Thyroid gland (tissue), 4 donors: Measurements from ENCODE around the gene CYP3A7. TPM values are rescaled to one million over a fixed set of nuclear protein-coding genes. Genes with fewer than 3 reads are reported as not detected.
"Not testable (repeated sequence)": the region's sequence is repeated elsewhere in the genome, so short reads cannot be mapped to it uniquely, and the experiment has no call there.

ENCODE experiments used
- DNase-seq, 2 donors: peaks; one replicate each; pipeline ENCODE4 v3.0.0-alpha.2; 2019
- H3K27ac ChIP-seq, 3 donors: fragments of 200-600 bp; sonication (generic); 1 replicate in 2 of 3; 2 replicates in 1 of 3; pipeline ENCODE4 v1.5.1; 2016 to 2019; ENCODE audit warnings: mild to moderate bottlenecking in 1 of 3, moderate library complexity in 1 of 3
- H3K27me3 ChIP-seq: fragments of 200-600 bp; sonication (generic); one replicate; pipeline ENCODE4 v1.5.1; 2019
- H3K36me3 ChIP-seq, 2 donors: fragments of 200-600 bp; sonication (generic); one replicate each; pipeline ENCODE4 v1.5.1; 2016 to 2019
- H3K4me1 ChIP-seq, 2 donors: fragments of 200-600 bp; sonication (generic); one replicate each; pipeline ENCODE4 v1.5.1; 2017 to 2019
- H3K4me3 ChIP-seq, 3 donors: fragments of 200-600 bp; sonication (generic); replicated peaks in 1 of 3; 1 replicate in 2 of 3; 2 replicates in 1 of 3; pipeline ENCODE4 v1.5.1; 2016; ENCODE audit warnings: mild to moderate bottlenecking in 1 of 3
- H3K9me3 ChIP-seq: fragments of 200-600 bp; sonication (generic); one replicate; pipeline ENCODE4 v1.5.1; 2017
- POLR2A ChIP-seq, 2 donors: fragments of 450-650 bp; IDR thresholded peaks; one replicate each; pipeline ENCODE4 v1.6.1; 2017; ENCODE audit warnings: antibody characterized with exemption in 2 of 2, mild to moderate bottlenecking in 2 of 2, moderate library complexity in 1 of 2
- WGBS, 2 donors: methylation state at CpG; one replicate each; pipeline ENCODE4 v1.1.5; 2017; 5-methylcytosine and 5-hydroxymethylcytosine counted together
- intact Hi-C: fragments of 100-400 bp; cut with DNase I; formaldehyde crosslinking; loops from one replicate; pipeline ENCODE4 v1.15.1; 2023
- total RNA-seq, 4 donors: library from RNA; depleted of rRNA; stranded (reverse); fragments of >200 nt; gene quantifications; one replicate each; pipeline ENCODE4 v1.2.3, GENCODE V29; 2016
- TF ChIP-seq, protein P1 (sequence below), 6 experiments: fragments of 200-600 bp in 3 of 6; fragments of 450-650 bp in 3 of 6; sonication (generic) in 3 of 6; IDR thresholded peaks; one replicate each; pipeline ENCODE4 v1.5.1; 2016 to 2019; ENCODE audit warnings: antibody characterized with exemption in 6 of 6, mild to moderate bottlenecking in 2 of 6, inconsistent platforms in 1 of 6, moderate library complexity in 1 of 6

The CYP3A7 gene
- total RNA-seq, 4 donors from 2014 or later, result not detected

DNA sequence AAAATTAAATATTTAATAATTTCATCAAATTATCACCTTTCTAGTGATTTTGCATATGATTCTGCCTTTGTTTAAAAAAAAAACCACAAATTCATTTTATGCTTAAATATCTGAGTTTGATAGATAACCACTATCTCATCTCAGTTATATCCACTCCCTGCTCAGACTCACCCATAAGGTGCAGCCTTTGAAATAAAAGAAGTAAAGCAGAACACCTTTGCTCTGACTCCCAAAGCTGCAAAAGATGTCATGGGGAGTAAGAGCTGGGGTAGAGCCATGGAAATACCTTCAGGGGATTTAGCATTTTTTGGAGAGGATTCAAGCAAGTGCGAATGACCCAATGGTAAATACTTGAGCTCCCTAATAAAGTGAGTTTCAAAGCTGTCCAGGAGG is 40.1 kb downstream of the CYP3A7 start:
- 80 to 91% methylated on average over 1 of the region's 1 CpG for WGBS, 2 donors
- Histone ChIP-seq H3K4me1 (peaks cover 0 to 3% of the 10 kb centered on the region in 2 donors), H3K4me3 (no peak overlapping the region), H3K9me3 (no peaks in the 10 kb centered on the region), H3K36me3 (no peaks in the 10 kb centered on the region), H3K27me3 (no peaks in the 10 kb centered on the region), H3K27ac (no peak overlapping the region)
- intact Hi-C loops, result no loop called here
- DNase-seq, result no peak
- no peak for TF ChIP-seq POLR2A (IDR thresholded peaks at IDR 0.05)
- TF ChIP-seq, protein P1, sequence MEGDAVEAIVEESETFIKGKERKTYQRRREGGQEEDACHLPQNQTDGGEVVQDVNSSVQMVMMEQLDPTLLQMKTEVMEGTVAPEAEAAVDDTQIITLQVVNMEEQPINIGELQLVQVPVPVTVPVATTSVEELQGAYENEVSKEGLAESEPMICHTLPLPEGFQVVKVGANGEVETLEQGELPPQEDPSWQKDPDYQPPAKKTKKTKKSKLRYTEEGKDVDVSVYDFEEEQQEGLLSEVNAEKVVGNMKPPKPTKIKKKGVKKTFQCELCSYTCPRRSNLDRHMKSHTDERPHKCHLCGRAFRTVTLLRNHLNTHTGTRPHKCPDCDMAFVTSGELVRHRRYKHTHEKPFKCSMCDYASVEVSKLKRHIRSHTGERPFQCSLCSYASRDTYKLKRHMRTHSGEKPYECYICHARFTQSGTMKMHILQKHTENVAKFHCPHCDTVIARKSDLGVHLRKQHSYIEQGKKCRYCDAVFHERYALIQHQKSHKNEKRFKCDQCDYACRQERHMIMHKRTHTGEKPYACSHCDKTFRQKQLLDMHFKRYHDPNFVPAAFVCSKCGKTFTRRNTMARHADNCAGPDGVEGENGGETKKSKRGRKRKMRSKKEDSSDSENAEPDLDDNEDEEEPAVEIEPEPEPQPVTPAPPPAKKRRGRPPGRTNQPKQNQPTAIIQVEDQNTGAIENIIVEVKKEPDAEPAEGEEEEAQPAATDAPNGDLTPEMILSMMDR (IDR thresholded peaks at IDR 0.05), result no peak

GRCh38 chr7:99694201-99694911 is 40.6 kb downstream of the CYP3A7 start:
- no peak overlapping the region for H3K27ac ChIP-seq
- H3K9me3 ChIP-seq, result no peaks in the 10 kb centered on the region
- H3K36me3 ChIP-seq, result no peaks in the 10 kb centered on the region
- WGBS, 2 donors, result 81 to 84% methylated on average over 5 of the region's 5 CpGs
- intact Hi-C loops, result no loop called here
- no peak for DNase-seq
- peaks cover 0 to 3% of the 10 kb centered on the region in 2 donors for H3K4me1 ChIP-seq
- no peak overlapping the region for H3K4me3 ChIP-seq
- TF ChIP-seq, protein P1 (IDR thresholded peaks at IDR 0.05), result no peak
- no peak for TF ChIP-seq POLR2A (IDR thresholded peaks at IDR 0.05)
- no peaks in the 10 kb centered on the region for H3K27me3 ChIP-seq

GRCh38 chr7:99693427-99694200 is 41.4 kb downstream of the CYP3A7 start:
- Histone ChIP-seq H3K27ac (no peak overlapping the region), H3K4me1 (peaks cover 0 to 3% of the 10 kb centered on the region in 2 donors), H3K36me3 (no peaks in the 10 kb centered on the region), H3K4me3 (no peak overlapping the region), H3K9me3 (no peaks in the 10 kb centered on the region), H3K27me3 (no peaks in the 10 kb centered on the region)
- DNase-seq, result peak; percentile 50 to 54
- intact Hi-C loops, result no loop called here
- TF ChIP-seq, protein P1 (IDR thresholded peaks at IDR 0.05), result no peak
- no peak for TF ChIP-seq POLR2A (IDR thresholded peaks at IDR 0.05)
- WGBS, 2 donors, result 27 to 28% methylated on average over 5 of the region's 9 CpGs

DNA sequence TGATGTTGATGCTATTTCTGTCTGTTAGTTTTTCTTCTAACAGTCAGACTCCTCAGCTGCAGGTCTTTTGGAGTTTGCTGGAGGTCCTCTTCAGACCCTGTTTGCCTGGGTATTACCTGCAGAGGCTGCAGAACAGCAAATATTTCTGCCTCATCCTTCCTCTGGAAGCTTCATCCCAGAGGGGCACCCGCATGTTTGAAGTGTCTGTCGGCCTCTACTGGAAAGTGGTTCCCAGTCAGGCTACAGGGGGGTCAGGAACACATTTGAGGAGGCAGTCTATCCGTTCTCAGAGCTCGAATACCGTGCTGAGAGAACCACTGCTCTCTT is 41.9 kb downstream of the CYP3A7 start:
- WGBS, 2 donors, result 0 to 17% methylated on average over 1 to 5 of the region's 5 CpGs
- no peak for DNase-seq
- Histone ChIP-seq H3K4me3 (no peak overlapping the region), H3K27me3 (no peaks in the 10 kb centered on the region), H3K27ac (no peak overlapping the region), H3K9me3 (no peaks in the 10 kb centered on the region), H3K36me3 (no peaks in the 10 kb centered on the region), H3K4me1 (peaks cover 0 to 3% of the 10 kb centered on the region in 2 donors)
- TF ChIP-seq, protein P1 (IDR thresholded peaks at IDR 0.05), result no peak
- no peak for TF ChIP-seq POLR2A (IDR thresholded peaks at IDR 0.05)
- intact Hi-C loops, result no loop called here

- H3K9me3 ChIP-seq, DNase-seq, H3K27me3 ChIP-seq, H3K4me3 ChIP-seq, H3K4me1 ChIP-seq, intact Hi-C loops, H3K36me3 ChIP-seq, H3K27ac ChIP-seq: not testable (repeated sequence)
- 89% methylated on average over 6 of the region's 6 CpGs for WGBS, 2 donors
Measured at GRCh38 chr7:99692563-99692962, 42.4 kb downstream of the CYP3A7 start.

DNA sequence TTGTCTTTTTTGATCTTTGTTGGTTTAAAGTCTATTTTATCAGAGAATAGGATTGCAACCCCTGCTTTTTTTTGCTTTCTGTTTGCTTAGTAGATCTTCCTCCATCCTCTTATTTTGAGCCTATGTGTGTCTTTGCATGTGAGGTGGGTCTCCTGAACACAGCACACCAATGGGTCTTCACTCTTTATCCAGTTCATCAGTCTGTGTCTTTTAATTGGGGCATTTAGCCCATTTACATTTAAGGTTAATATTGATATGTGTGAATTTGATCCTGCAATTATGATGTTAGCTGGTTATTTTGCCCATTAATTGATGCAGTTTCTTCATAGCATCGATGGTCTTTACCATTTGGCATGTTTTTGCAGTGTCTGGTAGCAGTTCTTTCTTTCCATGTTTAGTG is 43.3 kb downstream of the CYP3A7 start:
- WGBS, 2 donors, result 85 to 92% methylated on average over 1 of the region's 1 CpG
- H3K36me3 ChIP-seq, H3K9me3 ChIP-seq, H3K27ac ChIP-seq, H3K27me3 ChIP-seq, DNase-seq, H3K4me3 ChIP-seq, H3K4me1 ChIP-seq, intact Hi-C loops: not testable (repeated sequence)

DNA sequence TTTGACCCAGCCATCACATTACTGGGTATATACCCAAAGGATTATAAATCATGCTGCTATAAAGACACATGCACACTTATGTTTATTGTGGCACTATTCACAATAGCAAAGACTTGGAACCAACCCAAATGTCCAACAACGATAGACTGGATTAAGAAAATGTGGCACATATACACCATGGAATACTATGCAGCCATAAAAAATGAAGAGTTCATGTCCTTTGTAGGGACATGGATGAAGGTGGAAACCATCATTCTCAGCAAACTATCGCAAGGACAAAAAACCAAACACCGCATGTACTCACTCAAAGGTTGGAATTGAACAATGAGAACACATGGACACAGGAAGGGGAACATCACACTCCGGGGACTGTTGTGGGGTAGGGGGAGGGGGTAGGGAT is 44.1 kb downstream of the CYP3A7 start:
- intact Hi-C loops, H3K36me3 ChIP-seq, H3K27ac ChIP-seq, H3K4me1 ChIP-seq, H3K27me3 ChIP-seq, H3K9me3 ChIP-seq, DNase-seq, H3K4me3 ChIP-seq: not testable (repeated sequence)
- 93 to 98% methylated on average over 4 of the region's 4 CpGs for WGBS, 2 donors

GRCh38 chr7:99685871-99686608 is 49.0 kb downstream of the CYP3A7 start:
- DNase-seq, H3K27ac ChIP-seq, intact Hi-C loops, H3K9me3 ChIP-seq, H3K4me3 ChIP-seq, H3K4me1 ChIP-seq, H3K27me3 ChIP-seq, H3K36me3 ChIP-seq: not testable (repeated sequence)
- 93 to 97% methylated on average over 9 to 14 of the region's 14 CpGs for WGBS, 2 donors
